Vagina (tissue), 2 donors: ENCODE measurements around the gene ULBP1.

Experiments used
- POLR2AphosphoS5 ChIP-seq, 2 donors: sonication (generic); formaldehyde crosslinking; IDR thresholded peaks; one replicate each; pipeline ENCODE4 v1.9.0; 2017; ENCODE audit warnings: antibody characterized with exemption in 2 of 2, mild to moderate bottlenecking in 2 of 2, low read depth in 1 of 2; ENCODE audit not compliant: insufficient read depth in 1 of 2
- TF ChIP-seq, protein P1 (sequence below), 3 experiments: fragments of 450-650 bp in 2 of 3; fragments of 200-600 bp in 1 of 3; sonication (generic) in 1 of 3; IDR thresholded peaks; one replicate each; pipeline ENCODE4 v1.5.1; 2017 to 2019; ENCODE audit warnings: antibody characterized with exemption in 3 of 3, mild to moderate bottlenecking in 2 of 3, moderate library complexity in 2 of 3

DNA sequence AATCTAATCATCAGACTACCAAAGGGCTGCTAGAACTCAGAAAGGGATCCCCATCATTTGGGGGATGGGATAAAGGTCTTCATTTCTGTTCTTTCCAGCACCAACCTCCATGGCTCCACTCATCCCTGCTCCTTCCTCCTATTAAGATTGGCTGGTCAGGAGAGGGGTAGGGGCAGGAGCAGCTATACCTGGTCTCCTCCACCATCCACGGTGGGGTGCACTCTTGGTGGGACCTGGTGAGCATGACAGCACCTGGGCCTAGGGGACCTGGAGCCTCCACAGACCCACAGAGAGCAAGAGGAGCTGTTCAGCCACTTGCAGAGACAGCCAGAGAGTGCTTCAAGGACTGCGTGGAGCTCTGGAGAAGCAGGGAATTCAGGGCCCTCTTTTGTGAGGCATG, 28.1 kb upstream of the ULBP1 start:
- TF ChIP-seq, protein P1, sequence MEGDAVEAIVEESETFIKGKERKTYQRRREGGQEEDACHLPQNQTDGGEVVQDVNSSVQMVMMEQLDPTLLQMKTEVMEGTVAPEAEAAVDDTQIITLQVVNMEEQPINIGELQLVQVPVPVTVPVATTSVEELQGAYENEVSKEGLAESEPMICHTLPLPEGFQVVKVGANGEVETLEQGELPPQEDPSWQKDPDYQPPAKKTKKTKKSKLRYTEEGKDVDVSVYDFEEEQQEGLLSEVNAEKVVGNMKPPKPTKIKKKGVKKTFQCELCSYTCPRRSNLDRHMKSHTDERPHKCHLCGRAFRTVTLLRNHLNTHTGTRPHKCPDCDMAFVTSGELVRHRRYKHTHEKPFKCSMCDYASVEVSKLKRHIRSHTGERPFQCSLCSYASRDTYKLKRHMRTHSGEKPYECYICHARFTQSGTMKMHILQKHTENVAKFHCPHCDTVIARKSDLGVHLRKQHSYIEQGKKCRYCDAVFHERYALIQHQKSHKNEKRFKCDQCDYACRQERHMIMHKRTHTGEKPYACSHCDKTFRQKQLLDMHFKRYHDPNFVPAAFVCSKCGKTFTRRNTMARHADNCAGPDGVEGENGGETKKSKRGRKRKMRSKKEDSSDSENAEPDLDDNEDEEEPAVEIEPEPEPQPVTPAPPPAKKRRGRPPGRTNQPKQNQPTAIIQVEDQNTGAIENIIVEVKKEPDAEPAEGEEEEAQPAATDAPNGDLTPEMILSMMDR (IDR thresholded peaks at IDR 0.05) = no peak
- no peak for TF ChIP-seq POLR2AphosphoS5 (IDR thresholded peaks at IDR 0.05; ENCODE audit: insufficient read depth in 1 of 2, low read depth in 1 of 2)
